C1 segment of cervical spinal cord (tissue), 14 donors: ENCODE results near the gene NAPEPLD.
A peak's percentile ranks its signal among the peaks of the same experiment; 100 is the strongest.
"Not testable (repeated sequence)": the region's sequence is repeated elsewhere in the genome, so short reads cannot be mapped to it uniquely, and the experiment has no call there.

Source experiments
- DNase-seq, 14 donors: peaks; one replicate each; lab custom pipeline; 2025; lab: John Stamatoyannopoulos, UW

The NAPEPLD gene

DNA sequence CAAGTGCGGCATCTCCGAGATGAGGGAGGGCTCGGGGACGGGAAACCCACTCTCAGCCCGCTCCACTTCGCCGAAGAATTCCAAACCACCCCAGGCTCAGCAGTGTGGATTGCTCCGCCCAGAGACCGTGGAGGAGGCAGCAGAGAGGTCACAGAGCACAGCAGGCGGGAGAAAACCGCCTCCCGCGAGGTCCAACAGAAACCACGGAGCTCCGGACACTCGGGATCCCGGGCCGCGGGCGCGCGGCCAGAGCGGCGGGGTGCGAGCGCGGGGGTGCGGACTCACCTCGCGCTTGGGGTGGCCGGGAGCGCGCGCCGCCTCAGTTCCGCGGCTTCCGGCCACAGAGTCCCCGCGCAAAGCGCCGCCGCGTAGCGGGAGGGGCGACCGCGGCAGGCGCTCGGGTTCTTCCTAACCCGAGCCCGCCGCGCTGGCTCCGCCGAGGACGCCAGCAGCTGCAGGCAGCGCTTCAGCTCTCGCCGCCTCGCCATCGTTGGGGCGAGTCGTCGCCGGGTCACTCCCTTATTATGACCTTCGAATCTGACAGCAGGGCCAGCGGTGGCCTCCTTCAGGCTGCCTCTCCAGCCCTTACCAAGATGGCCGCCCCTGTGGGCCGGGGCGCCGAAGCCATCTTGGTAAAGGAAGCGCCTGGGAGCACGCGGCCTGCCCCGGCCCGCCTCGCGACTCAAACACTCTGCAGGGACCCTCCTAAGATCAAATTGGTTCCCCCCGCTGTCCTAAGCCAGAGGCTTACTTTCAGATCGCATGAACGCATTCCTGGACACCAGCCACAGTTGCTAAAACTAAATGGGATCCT is at the start of gene NAPEPLD:
Gene NAPEPLD (minus strand): TSS at position 106 of the 814 bp plus-strand sequence. CDS start 20,323 bp downstream, outside the sequence.
- DNase-seq, result peak; percentile 52 to 97 (median 88)

DNA sequence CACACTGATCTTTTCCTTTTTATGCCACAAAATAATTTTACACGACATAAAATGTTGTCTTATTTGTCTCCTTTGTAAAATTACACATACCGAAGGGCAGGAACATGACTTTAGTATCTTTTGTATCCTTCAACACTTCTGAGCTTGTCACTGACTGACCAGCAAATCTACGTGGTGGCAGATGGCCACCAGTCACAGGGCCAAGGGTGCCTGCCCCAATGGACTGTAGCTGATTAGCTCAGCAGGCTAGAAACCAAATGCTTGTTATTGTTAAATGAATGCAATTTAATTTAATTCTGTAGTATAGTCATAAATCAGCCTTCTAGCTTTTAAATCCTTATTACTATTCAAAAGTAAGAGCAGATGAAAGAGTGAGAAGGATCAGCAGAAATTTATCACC is 49.2 kb upstream of the NAPEPLD start:
- not testable (repeated sequence) for DNase-seq

DNA sequence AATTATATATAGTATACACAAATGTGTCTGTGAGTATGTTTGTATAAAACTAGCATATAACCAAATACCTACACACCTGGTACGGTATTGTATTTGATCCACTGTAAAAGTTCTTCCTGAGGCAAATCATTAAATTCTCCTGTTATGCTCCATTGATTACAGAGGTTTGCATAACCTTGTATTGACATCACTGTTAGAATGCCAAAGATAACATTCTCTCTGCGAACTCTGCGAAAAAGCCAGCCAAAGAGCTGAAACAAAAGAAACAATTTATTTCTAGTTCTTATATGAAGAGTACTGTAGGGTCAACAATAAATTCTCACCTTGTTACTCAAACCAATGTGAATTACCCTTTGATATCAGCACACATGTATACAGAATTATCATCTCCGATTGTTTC is 46.5 kb upstream of the NAPEPLD start:
- not testable (repeated sequence) for DNase-seq

DNA sequence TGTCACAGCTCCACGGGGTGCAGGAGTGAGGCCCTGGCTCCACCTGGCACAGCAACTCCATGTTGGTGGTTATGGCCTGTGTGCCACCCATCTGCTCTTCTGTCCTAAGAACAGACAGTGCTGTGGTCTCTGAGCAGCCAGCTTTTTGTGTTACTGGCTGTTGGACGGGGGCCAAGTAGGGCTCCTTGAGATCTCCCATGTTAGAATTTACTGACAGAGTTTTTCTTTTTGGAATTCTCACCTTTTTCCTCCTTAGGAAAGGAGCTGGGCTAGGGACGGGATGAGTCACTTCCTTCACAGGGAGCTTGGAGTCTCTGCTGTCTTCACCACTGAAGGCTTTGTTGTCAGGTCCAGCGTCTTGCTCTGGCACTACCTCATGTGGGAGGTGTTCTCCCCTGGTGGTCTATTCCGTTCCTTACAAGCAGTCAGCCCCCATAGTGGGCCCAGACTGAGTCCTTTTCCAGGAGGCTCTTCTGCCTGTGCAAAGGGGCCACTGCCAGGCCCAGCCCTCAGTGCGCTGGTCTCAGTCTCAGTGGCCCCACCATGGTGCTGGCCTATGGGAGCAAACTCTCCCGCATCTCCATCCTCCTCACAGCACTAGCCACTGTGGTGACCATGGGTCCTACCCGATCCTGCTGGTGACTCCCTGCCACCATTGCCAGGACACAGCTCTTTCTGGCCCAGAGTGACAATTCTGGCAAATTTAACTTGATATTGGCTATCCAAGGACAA is 23.7 kb upstream of the NAPEPLD start:
- peak in 1 of 14 donors; percentile 75 for DNase-seq

DNA sequence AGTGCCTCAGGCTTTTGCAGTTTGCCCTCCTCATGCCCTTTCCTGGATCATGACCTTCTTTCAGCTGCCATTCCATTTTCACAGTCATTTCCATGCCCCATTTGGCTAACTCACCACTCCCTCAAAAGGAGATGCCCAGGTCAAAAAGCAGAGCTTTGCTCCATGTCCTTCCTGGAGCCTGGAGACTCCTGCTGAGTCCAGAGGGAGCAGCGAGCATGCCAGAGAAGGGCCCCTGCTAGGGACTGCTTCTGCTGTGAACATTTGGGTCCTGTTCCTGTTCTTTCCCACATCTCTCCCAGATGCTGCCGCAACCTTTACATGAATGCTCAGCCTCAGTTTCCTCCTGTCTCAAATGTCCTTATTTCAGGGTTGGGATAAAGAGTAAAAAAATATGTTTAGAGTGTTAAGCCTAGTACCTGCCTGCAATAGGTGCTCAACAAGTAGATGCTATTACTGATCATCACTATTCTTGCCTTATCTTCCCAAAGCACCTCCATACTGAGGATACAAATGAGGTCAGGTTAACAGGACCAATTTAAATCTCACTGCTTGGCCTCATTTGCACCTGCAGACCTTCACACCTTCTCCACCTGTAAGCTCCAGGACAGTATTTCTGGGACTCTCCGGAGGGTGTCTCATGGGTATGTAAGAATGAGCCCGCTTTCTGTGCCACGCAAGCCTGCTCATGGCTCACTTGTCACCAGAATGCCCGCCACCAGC is 23.0 kb upstream of the NAPEPLD start:
- DNase-seq, result not testable (repeated sequence)

DNA sequence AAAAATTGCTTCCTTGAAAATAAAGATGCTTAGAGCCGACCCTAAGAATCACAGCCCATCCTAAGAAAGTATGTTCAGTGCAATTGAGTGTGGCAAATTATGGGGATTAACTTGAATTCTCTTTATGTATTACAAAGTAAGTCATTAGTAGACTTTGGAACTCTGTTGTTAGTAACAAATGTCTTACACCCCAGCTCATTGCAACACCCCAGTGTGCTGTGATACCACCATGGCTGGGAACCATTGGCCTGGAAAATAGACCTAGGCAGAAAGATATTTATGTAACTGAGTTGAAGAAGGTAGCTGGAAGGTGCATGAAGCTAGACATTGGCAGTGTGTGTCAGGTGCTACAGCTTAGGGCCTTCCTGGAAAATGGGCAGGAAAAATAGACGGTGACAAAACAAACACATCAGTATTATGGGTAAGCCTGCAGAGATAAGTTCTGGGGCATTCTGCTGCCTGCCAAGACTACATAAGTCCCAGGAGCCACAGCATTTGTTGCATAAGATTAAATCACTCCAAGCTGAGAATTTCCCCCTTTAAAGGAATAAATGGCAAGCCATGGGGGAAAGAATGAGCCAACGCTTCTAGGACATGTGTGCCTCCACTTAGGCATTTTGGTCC is 18.1 kb upstream of the NAPEPLD start:
- DNase-seq, result not testable (repeated sequence)

DNA sequence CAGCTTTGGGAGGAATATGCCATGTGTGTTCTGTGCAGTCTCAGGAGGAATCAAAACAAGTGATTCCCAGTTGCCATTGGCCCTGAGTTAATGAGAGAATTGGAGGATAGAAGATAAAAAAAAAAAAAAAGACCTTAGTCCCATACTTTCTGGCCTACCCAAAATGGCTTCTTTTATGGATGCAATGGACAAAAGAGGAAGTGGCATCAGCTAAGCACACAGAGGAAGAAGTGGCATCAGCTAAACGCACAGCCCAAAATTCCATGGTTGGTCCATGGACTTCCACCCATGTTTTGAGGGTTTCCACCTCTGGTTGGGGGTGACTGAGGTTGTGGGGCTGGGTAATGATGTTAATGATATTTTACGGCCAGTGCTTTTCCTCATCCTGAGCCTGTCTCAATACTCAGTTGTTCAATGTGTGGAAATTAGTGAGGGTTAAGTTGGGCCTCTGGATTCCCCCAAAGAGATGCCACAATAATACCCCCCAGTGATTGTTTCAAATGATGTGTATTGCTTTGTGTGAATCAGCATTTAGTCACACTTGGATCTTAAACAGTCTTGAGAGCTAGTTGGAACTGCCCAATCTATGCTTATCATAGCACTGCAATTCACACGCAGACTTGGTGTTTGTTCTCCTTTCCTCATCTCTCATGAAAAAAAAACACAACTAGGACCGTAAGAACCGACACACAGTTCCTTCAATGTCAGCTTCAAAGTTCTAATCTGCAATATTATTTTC is 14.4 kb upstream of the NAPEPLD start:
- DNase-seq, result not testable (repeated sequence)

DNA sequence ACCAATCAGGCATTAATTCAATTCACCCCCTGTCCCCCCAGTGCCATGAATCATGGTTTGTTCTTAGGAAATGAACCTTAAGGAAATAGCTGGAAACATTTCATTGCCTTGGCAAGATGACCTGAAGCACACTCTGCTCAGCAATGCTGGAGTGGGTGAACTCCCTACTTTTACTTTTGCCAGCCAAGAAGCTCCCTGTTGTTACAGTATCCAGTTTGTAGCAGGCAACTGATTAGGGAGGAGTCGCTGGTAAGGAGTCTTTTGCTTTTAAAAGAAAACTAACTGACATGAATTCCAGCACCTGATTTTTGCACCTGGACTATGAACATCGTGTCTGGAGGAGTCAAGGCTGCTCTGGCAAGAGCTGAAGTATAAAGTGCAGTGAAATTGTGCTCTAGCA is 13.7 kb upstream of the NAPEPLD start:
- peak in 1 of 14 donors; percentile 8 for DNase-seq

DNA sequence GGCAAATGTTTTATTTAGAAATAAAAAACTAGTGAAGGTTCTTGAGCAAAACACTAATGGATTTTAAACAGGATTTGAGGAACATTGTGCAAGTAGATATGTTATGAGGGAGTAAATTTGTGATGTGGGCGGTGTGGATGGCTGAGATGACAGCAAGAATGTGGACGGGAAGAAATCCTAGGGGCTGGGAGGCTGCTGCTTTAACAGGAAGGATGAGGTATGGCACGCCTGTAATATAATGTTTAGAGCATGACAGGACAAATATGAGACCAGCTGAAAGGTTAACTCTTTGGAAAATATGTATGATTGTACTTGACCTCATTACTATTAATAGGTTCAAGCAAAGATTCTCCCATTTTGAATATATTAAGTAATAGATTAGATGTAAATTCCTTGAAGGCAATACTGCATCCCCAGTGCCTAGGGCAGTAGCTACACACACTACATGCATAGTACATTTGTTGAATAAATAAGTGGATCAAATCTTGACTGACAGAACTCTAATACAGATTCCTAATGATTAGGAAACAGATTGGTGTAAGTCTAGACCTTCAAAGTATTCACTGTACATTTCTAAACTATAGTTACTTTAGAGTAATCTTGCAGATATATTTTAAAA is 13.2 kb upstream of the NAPEPLD start:
- not testable (repeated sequence) for DNase-seq

DNA sequence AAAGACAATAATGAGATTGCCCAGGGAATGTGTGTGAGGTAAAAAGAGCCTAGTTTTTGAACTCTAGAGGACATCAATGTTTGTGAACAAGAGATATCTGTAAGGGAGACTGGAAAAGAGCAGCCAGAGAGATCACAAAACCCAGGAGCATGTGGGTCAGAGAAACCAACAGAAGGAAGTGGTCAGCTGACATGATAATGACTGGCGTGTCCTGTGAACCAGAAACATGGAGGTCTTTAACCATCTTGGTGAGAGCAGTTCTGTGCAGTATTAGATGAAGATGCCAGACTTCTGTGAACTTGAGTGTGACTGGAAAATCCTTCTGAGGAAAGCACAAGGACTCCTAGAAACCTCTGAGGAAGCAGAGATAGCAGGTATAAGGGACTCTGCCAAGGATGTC is 10.2 kb upstream of the NAPEPLD start:
- not testable (repeated sequence) for DNase-seq

DNA sequence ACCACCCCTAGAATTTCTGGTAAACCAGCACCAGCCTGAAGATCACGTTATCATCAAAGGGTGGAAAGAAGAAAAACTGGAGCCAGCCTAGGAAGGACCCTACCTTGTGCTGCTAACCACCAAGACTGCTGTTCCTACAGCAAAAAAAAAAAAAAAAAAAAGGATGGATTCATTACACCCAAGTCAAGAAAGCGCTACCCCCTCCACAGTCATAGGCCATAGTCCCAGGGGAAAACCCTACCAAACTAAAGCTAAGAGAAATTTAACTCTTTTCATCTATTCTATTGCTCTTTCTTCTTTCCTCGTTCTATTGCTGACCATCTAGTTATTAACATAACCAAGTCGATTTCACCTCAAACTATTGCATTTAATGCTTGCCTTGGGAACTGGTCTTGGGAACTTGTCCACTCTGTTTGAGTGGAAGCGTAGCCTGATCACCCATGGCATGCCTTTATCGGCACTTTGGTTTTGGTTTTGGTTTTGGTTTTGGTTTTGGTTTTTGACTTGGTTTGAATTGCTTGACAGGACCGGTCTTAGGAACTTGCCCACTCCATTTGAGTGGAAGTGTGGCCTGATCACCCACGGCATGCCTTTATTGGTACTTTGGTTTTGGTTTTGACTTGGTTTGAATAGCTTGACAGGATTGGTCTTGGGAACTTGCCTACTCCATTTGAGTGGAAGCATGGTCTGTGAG is 6.6 kb upstream of the NAPEPLD start:
- DNase-seq, result not testable (repeated sequence)

DNA sequence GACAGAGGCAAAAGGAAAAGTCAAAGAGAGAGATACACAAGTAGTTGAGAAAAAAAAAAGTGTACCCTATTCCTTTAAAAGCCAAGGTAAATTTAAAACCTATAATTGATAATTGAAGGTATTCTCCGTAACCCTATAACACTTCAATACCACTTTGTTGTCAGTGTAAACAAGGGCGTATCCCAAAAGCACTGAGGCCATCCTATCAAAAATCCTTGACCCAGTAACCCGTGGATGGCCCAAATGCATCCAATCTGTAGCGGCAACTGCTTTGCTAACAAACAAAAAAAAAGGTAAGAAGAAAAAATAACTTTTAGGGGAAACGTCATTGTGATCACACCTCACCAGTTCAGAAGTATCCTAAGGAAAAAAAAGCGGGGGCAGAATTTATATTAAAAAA is 5.1 kb upstream of the NAPEPLD start:
- DNase-seq, result no peak

DNA sequence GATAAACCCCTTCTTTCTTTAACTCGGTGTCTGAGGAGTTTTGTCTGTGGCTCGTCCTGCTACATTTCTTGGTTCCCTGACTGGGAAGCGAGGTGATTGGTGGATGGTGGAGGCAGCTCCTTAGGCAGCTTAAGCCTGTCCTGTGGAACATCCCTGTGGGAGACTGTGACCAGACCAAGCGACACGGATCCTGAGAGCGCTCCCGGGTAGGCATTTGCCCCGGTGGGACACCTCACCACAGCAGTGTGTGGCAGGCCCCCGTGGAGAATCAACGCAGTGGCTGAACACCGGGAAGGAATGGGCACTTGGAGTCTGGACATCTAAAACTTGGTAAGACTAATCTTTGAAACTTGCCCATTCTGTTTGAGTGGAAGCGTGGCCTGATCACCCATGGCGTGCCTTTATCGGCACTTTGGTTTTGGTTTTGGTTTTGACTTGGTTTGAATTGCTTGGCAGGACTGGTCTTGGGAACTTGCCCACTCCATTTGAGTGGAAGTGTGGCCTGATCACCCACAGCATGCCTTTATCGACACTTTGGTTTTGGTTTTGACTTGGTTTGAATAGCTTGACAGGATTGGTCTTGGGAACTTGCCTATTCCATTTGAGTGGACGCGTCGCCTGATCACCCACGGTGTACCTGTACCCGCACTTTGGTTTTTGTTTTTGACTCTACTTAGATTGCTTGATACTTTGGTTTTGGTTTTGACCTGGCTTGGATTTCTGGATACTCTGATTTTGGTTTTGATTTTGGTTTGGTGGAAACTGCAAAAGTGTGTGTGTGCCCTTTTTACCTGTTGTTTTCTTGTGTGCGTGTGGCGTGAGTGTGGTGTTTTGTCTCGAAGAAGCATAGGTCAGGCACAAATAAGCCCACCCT is 4.1 kb upstream of the NAPEPLD start:
- not testable (repeated sequence) for DNase-seq

DNA sequence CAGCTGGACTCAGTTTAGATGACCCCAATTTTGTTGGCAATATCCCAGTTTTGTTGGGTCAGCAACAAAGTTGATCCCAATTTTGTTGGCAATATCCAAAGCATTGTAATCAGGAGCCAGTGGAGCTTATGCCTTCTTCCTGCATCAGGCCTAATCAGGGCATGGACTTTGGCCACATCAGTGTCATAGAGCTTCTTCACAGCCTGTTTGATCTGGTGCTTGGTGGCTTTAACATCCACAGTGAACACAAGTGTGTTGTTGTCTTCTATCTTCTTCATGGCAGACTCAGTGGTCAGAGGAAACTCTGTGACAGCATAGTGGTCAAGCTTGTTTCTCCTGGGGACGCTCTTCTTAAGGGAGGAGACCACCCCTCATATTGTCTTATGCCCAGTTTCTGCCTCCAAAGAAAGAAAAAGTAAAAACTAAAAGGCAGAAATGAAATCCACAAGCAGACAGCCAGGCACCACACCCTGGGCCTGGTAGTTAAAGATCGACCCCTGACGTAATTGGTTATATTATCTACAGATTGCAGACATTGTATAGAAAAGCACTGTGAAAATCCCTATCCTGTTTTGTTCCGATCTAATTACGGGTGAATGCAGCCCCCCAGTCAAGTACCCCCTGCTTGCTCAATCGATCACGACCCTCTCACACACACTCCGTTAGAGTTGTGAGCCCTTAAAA is 3.2 kb upstream of the NAPEPLD start:
- DNase-seq, result not testable (repeated sequence)

DNA sequence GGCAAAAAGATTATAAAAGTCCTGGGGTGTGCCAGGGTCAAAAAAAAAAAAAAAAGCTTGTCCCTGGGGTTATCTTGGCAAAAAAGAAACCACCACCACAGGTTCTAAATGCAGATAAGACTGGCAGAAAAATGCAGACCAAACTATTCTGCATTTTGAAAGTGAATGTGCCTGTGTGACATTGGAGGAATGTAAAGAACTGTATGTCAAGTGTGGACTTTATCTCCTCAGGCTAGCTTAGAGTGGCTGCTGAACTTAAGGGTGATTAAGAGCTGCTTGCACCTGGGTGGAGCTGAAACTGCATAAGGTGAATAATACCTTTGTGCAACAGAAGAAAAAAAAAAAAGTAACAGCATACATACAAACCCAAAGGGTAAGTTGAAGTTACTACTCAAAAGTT is 1.3 kb upstream of the NAPEPLD start:
- no peak for DNase-seq

DNA sequence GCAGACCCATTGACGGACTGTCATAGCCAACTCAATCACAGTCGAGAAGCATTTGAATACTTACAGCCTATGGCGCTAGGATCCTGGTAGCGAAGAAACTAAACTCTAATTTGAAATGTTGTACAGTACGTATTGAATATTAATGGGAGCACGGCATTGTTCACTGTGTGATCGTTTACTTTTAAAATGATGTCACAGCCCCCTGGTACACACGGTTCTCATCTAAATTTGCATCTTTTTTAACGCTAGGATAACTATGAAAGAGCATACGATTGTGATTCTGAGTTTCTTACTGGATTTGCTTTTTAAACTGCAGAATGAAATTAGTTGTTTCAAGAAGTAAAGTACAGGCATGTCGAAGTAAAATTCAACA is 895 bp upstream of the NAPEPLD start:
- peak in 1 of 14 donors; percentile 86 for DNase-seq

DNA sequence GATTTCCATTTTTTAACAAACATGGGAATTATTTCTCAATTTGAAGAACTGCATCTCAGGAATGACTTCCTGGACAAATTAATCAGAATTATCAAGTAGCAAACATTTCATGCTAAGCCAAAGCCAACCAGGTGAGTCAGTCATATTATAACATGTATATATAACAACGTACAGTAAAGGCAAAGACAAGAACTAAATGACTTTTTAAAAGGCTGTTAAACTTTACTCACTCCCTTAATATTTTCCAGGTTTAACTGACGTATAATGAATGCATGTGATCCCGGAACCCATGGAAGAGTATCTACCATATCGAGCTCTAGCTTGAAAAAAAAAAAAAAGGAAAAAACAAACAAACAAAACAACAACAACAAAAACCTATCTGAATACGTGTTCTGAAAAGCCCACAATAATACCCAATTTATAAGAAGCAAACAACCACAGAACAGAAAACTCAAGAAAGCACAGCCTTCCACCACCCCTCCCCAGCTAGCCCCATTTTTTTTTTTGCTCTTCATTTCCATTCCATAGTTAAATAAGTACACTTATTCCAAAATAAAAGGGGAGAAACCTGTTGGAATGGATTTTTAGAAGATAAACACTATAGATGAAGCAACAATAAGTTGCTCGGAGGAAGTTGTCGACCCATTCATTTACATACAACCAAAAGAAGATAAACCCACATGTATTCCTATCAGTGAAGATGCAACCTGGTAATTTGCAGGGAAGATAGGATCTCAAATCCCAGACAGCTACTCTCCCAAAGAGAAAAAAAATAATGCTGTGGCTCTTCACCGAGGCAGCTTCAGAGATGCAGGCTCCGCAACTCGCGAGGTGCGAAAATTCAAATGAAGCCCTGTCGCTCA is 537 bp downstream of the NAPEPLD start:
- peak in 1 of 14 donors; percentile 37 for DNase-seq
